GM19455 (cell line): ENCODE measurements around the gene PXK.

Experiments
- ATAC-seq: cut with Tn5 transposase; IDR thresholded peaks from one replicate; pipeline ENCODE4 v1.9.1; 2021; ENCODE audit not compliant: unreplicated experiment

The PXK gene

DNA sequence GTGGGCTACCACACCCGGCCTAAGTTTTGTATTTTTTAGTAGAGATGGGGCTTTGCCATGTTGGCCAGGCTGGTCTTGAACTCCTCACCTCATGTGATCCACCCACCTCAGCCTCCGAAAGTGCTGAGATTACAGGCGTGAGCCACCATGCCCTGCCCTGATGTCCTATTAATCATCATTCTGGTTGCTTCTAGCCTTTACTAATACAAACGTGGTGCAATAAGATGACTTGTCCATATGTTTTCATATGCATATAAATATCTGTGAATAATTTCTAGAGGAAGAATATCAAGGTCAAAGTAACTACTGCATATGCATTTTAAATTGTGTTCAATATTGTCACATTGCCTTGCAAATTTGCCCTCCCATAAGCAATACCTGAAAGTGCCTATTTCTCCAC lies 126.5 kb downstream of the PXK start:
- ATAC-seq, result no peak

DNA sequence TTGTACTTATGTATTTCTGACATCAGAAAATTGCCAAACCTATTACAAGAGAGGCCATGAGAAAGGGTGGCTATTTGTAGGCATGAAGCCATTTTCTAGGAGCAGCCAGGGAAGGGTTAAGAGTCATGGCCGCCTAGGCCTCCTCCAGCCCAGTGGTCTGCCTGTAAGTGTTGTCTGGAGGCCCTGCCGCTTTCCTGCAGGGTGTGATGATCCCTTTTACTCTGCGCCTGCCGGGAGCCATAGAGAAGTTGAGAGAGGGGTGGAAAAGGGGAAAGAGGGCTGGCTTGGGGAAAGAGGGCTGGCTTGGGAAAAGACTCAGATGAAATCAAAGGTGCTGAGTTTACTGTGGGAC lies 130.1 kb downstream of the PXK start:
- ATAC-seq, result no peak

DNA sequence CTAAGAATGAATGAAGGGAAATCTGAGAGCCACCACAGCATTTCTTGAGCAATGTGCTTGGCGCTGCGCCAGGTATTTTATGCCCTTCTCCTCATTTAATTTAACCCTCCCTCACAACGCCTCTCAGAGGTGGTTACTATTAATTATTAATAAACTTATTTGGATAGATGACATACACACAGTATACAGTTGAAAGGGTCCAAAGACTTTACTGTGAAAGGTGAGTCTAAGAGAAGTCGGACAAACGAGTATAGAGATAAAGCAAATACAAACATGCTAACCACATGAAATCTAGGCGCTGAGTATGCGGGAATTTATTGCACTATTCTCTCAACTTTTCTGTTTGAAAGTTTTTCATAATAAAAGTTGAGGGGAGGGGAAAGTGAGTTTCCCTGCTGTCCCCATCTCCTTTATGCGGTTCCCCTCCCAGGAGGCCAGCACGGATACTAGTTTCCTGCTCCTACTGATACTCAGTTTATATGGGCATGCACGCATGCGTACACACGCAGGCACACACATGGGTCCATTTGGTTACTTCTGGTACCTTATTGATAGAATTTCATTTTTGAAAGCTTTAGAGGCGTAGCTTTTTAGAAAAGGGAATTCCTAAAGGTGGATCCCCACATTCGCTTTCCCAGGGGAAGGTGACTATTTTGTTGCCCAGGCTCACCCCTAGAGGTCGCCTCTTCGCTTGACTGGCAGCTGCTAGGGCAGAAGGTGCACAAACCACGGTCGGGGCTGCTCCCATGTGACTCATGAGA lies 130.7 kb downstream of the PXK start:
- peak; percentile 71 for ATAC-seq

DNA sequence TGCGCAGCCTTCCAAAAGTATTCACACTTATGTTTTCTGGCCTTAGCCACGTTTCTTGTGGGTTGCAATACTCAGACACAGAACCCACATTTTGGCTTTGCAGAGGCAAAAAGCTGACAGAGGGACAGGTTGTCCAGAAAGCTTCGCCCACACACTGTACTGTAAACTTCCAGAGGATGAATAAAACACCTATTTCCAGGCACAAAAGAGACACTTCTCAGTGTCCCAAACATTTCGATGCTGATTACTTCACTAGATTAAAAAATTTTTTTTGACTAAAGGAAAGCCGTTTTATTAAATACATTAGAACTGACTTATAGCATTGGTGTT lies 131.2 kb downstream of the PXK start:
- no peak for ATAC-seq

- ATAC-seq, result no peak
Measured at GRCh38 chr3:58464866-58465265, 132.2 kb downstream of the PXK start.

DNA sequence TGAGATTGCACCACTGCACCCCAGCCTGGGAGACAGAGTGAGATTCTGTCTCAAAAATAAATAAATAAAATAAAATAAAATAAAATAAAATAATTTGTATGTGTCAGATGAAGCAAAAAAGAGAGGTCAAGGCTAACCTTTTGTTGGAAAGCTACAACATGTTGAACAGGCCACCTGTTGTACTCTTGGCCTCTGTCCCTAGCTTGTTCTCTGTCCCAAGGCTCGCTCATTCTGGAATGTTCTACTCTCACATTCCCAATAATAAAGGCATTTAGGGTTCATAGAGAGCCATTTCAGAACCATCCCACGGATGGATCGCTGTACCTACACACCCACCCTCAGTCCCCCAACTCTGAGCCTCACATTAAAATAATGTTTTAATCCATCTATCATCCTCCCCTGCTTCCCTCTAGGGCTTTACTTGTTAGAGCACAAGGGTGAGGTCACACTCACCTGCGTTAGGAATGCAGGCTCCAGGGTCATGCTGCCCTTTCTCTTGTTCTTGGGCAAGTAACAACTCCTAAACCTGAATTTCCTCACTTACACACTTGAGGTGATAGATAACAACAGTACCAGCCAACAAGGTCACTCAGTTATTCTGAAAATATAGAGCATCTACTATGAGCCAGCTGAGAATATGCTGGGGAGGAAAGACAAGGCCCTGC lies 134.3 kb downstream of the PXK start:
- ATAC-seq, result no peak

- no peak for ATAC-seq
Measured at GRCh38 chr3:58469096-58469495, 136.4 kb downstream of the PXK start.

DNA sequence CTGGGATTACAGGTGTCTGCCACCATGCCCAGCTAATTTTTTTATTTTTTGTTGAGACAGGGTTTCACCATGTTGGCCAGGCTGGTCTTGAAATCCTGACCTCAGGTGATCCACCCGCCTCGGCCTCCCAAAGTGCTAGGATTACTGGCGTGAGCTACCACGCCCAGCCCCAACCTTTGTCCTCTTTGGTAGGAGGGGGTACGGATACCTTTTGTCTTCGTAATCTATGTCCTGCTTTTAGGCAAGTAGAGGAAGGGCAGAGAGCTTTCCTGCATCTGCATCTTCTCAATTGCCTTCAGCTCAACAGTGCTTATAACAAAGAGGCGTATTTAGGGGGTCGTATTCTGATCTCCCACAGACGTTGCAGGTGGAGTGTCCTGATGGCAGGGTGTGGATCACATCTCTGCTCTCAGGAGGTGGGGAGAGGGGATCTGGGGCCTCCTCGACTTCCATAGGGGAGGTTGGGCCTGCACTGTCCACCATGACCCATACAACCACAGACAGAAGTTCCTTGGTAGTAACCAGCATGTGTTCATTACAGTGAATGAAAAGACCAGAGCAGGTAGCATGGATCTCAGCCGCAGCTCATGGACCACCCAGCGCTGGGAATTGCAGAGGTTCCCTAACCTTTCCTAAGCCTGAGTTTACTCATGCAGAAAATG lies 137.8 kb downstream of the PXK start:
- ATAC-seq, result no peak

- ATAC-seq, result no peak
Measured at GRCh38 chr3:58471025-58471887, 138.6 kb downstream of the PXK start.

DNA sequence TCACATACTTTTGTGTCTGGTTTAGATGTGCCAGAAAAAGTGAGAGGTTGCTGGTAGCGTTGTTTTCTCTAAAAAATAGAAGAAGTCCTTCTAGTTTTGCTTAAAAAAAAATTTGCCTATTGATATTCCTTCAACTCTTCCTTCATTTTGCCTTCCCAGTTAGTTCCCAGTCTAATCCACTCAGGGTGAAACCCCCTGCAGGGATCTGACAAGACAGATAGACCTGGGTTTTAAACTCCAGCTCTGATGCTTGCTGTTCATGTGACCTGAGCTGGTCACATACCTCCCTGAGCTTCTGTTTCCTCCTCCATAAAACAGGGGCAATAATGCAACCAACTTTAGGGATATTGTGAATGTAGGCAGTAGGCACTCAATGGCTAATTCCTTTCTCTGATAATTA lies 140.6 kb downstream of the PXK start:
- no peak for ATAC-seq

GRCh38 chr3:58474348-58474911 lies 141.7 kb downstream of the PXK start:
- ATAC-seq, result no peak

GRCh38 chr3:58474967-58475578 lies 142.4 kb downstream of the PXK start:
- ATAC-seq, result no peak
